Loucy (cell line): ENCODE data around the gene SIPA1L2.

Experiments
- H2AFZ ChIP-seq: fragments of 200-600 bp; sonication (generic); 2 replicates; pipeline ENCODE4 v1.6.0; 2016; ENCODE audit warnings: antibody characterized with exemption, mild to moderate bottlenecking, low read length, moderate library complexity
- H3F3A ChIP-seq: fragments of 200-600 bp; 2 replicates; pipeline ENCODE4 v1.6.0; 2016; ENCODE audit warnings: antibody characterized with exemption, low read depth, mild to moderate bottlenecking
- H3K27me3 ChIP-seq: fragments of 200-600 bp; sonication (generic); 2 replicates; pipeline ENCODE4 v1.6.1; 2014; ENCODE audit warnings: low read length, mild to moderate bottlenecking; ENCODE audit not compliant: insufficient read depth, poor library complexity, severe bottlenecking
- H3K36me3 ChIP-seq: fragments of 200-600 bp; sonication (generic); 2 replicates; pipeline ENCODE4 v1.6.1; 2016; ENCODE audit warnings: low read length; ENCODE audit not compliant: insufficient read depth
- H3K4me1 ChIP-seq: fragments of 200-600 bp; sonication (generic); 2 replicates; pipeline ENCODE4 v1.5.1; 2014; ENCODE audit warnings: low read length, mild to moderate bottlenecking; ENCODE audit not compliant: insufficient read depth, poor library complexity, severe bottlenecking
- H3K4me2 ChIP-seq: fragments of 200-600 bp; sonication (generic); 2 replicates; pipeline ENCODE4 v1.6.0; 2014; ENCODE audit warnings: antibody characterized with exemption, low read length, low read depth, mild to moderate bottlenecking; ENCODE audit not compliant: poor library complexity, severe bottlenecking
- H3K4me3 ChIP-seq: fragments of 200-600 bp; sonication (generic); 2 replicates; pipeline ENCODE4 v1.5.1; 2014; ENCODE audit warnings: low read length, mild to moderate bottlenecking, mixed read lengths; ENCODE audit not compliant: poor library complexity, severe bottlenecking
- H3K79me2 ChIP-seq: fragments of 200-600 bp; sonication (generic); 2 replicates; pipeline ENCODE4 v1.6.1; 2014; ENCODE audit warnings: low read length; ENCODE audit not compliant: insufficient read depth
- H3K9ac ChIP-seq: fragments of 200-600 bp; sonication (generic); 2 replicates; pipeline ENCODE4 v1.6.0; 2014; ENCODE audit warnings: mild to moderate bottlenecking, low read depth, low read length, moderate library complexity; ENCODE audit not compliant: poor library complexity, severe bottlenecking
- H3K9me2 ChIP-seq: fragments of 200-600 bp; sonication (generic); replicated peaks from 2 replicates; pipeline ENCODE4 v1.6.1; 2016; ENCODE audit warnings: low read depth, low read length, mixed read lengths
- H3K9me3 ChIP-seq: fragments of 200-600 bp; sonication (generic); 2 replicates; pipeline ENCODE4 v1.6.1; 2014; ENCODE audit warnings: mild to moderate bottlenecking, antibody characterized with exemption, low read length, low read depth; ENCODE audit not compliant: insufficient read depth
- H4K20me1 ChIP-seq: fragments of 200-600 bp; sonication (generic); 2 replicates; pipeline ENCODE4 v1.6.0; 2014; ENCODE audit warnings: antibody characterized with exemption, low read length, mild to moderate bottlenecking; ENCODE audit not compliant: insufficient read depth, poor library complexity, severe bottlenecking
- EZH2phosphoT487 ChIP-seq: fragments of 200-600 bp; IDR thresholded peaks from 2 replicates; pipeline ENCODE4 v1.6.1; 2018; ENCODE audit warnings: antibody characterized with exemption, mild to moderate bottlenecking, moderate library complexity, borderline replicate concordance
- TF ChIP-seq, protein P1 (sequence below): fragments of 200-600 bp; sonication (generic); conservative IDR thresholded peaks from 2 replicates; pipeline ENCODE4 v1.5.1; 2014; ENCODE audit warnings: mild to moderate bottlenecking, antibody characterized with exemption, low read length

The SIPA1L2 gene

DNA sequence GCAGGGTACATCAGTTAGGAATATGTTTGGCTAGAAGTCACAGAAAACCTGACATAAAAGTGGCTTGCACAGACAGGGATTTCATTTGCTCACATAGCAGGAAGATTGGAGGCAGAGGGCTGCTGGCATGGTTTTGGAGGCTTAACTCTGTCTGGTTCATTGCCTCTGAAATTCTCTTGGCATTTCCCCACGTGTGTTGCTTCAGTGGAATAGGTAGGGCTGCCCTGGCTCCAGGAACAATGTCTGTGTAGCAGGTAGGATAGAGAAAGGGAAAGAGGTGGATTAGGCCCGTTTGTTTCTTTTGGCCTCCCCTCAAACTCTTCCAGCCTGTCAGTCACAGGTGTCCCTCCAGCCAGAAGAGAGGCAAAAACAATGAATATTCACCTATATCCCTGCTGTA lies 20.5 kb upstream of the SIPA1L2 start:
- Histone ChIP-seq H3K79me2 (no peaks in the 10 kb centered on the region), H3K36me3 (no peaks in the 10 kb centered on the region), H4K20me1 (no peaks in the 10 kb centered on the region), H3K27me3 (no peaks in the 10 kb centered on the region), H3K4me2 (no peak overlapping the region), H3F3A (no peaks in the 10 kb centered on the region), H3K4me1 (peaks cover 8% of the 10 kb centered on the region), H3K9me3 (no peaks in the 10 kb centered on the region), H2AFZ (no peak overlapping the region), H3K4me3 (no peak overlapping the region), H3K9me2 (no peaks in the 10 kb centered on the region), H3K9ac (no peak overlapping the region)
- TF ChIP-seq, protein P1, sequence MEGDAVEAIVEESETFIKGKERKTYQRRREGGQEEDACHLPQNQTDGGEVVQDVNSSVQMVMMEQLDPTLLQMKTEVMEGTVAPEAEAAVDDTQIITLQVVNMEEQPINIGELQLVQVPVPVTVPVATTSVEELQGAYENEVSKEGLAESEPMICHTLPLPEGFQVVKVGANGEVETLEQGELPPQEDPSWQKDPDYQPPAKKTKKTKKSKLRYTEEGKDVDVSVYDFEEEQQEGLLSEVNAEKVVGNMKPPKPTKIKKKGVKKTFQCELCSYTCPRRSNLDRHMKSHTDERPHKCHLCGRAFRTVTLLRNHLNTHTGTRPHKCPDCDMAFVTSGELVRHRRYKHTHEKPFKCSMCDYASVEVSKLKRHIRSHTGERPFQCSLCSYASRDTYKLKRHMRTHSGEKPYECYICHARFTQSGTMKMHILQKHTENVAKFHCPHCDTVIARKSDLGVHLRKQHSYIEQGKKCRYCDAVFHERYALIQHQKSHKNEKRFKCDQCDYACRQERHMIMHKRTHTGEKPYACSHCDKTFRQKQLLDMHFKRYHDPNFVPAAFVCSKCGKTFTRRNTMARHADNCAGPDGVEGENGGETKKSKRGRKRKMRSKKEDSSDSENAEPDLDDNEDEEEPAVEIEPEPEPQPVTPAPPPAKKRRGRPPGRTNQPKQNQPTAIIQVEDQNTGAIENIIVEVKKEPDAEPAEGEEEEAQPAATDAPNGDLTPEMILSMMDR, result no peak
- no peak for TF ChIP-seq EZH2phosphoT487

DNA sequence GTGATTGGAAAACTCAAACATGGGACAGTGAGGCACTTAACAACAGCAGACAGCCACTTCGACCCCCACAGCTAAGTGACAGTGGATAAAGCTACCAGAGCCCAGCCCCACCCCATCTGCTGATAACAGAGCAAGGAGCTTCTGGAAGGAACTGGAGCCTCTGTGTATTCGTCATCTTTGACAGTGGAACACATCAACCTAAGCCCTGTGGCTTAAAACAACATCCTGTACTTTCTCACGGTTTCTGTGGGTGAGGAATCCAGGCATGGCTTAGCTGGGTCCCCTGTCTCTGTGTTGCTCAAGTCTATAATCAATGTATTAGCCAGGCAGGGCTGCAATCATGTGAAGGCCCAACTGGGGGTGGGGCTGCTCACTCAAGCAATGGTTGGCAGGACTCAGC lies 18.4 kb upstream of the SIPA1L2 start:
- Histone ChIP-seq H3K9ac (no peak overlapping the region), H3K36me3 (no peaks in the 10 kb centered on the region), H3F3A (no peaks in the 10 kb centered on the region), H4K20me1 (no peaks in the 10 kb centered on the region), H3K27me3 (no peaks in the 10 kb centered on the region), H3K4me2 (no peak overlapping the region), H3K4me3 (no peak overlapping the region), H3K79me2 (no peaks in the 10 kb centered on the region), H2AFZ (no peak overlapping the region), H3K4me1 (no peaks in the 10 kb centered on the region), H3K9me2 (no peaks in the 10 kb centered on the region), H3K9me3 (no peaks in the 10 kb centered on the region)
- TF ChIP-seq, protein P1, result no peak
- TF ChIP-seq EZH2phosphoT487, result no peak

DNA sequence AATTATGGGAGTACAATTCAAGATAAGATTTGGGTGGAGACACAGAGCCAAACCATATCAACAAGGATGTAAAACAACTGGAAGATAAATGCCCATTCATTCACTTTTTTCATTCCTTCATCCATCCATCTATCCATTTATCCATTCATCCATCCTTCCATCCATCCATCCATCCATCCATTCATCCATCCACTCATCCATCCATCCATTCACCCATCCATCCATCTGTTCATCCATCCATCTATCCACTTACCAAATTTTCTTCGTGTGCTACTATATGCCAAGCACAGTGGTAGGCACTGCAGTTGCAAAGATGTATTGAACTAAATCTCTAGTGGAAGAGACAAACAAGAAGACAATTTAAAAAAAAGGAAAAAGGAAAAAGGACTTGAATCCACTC lies 14.3 kb upstream of the SIPA1L2 start:
- Histone ChIP-seq H3K9me3 (no peaks in the 10 kb centered on the region), H3K4me2 (no peak overlapping the region), H3K79me2 (no peaks in the 10 kb centered on the region), H3K4me1 (peaks cover 6% of the 10 kb centered on the region), H3K9ac (no peak overlapping the region), H3K27me3 (no peaks in the 10 kb centered on the region), H4K20me1 (no peaks in the 10 kb centered on the region), H3K9me2 (no peaks in the 10 kb centered on the region), H3K4me3 (no peak overlapping the region), H2AFZ (no peak overlapping the region), H3K36me3 (no peaks in the 10 kb centered on the region), H3F3A (no peaks in the 10 kb centered on the region)
- TF ChIP-seq, protein P1, result no peak
- TF ChIP-seq EZH2phosphoT487, result no peak
